Neural cell (in vitro differentiated cells): ENCODE results near the gene LFNG. TPM values are rescaled to one million over a fixed set of nuclear protein-coding genes. Genes with fewer than 3 reads are reported as not detected.

Source experiments
- H2AFZ ChIP-seq: fragments of 200-600, 300-800 bp; sonication (generic), shearing (Covaris generic); 2 replicates; pipeline ENCODE4 v1.6.0; 2014; ENCODE audit warnings: low read depth, mild to moderate bottlenecking, antibody characterized with exemption, low read length, moderate library complexity
- H3F3A ChIP-seq: fragments of 200-600 bp; shearing (Covaris generic); 2 replicates; pipeline ENCODE4 v1.6.1; 2016; ENCODE audit warnings: mild to moderate bottlenecking, moderate library complexity, mixed read lengths, antibody characterized with exemption, low read length; ENCODE audit not compliant: insufficient read depth, poor library complexity, severe bottlenecking
- H3K27ac ChIP-seq: fragments of 200-600, 300-800 bp; sonication (generic), shearing (Covaris generic); 2 replicates; pipeline ENCODE4 v1.5.1; 2014; ENCODE audit warnings: mild to moderate bottlenecking, low read length, moderate library complexity
- H3K27me3 ChIP-seq: fragments of 300-800, 200-600 bp; sonication (generic), shearing (Covaris generic); 2 replicates; pipeline ENCODE4 v1.6.0; 2014; ENCODE audit warnings: mild to moderate bottlenecking, low read depth, low read length, moderate library complexity; ENCODE audit not compliant: insufficient read depth
- H3K36me3 ChIP-seq: fragments of 300-800, 200-600 bp; sonication (generic), shearing (Covaris generic); 2 replicates; pipeline ENCODE4 v1.5.1; 2014; ENCODE audit warnings: mild to moderate bottlenecking, antibody characterized with exemption, low read length, moderate library complexity; ENCODE audit not compliant: insufficient read depth
- H3K4me2 ChIP-seq: fragments of 300-800, 200-600 bp; sonication (generic), shearing (Covaris generic); 2 replicates; pipeline ENCODE4 v1.6.0; 2014; ENCODE audit warnings: mild to moderate bottlenecking, low read length
- H3K4me3 ChIP-seq: fragments of 300-800, 200-600 bp; sonication (generic), shearing (Covaris generic); 2 replicates; pipeline ENCODE4 v1.5.1; 2014; ENCODE audit warnings: mild to moderate bottlenecking, low read length, moderate library complexity
- H3K79me2 ChIP-seq: fragments of 200-600 bp; shearing (Covaris generic); replicated peaks from 2 replicates; pipeline ENCODE4 v1.6.0; 2014; ENCODE audit warnings: mild to moderate bottlenecking, low read length, moderate library complexity; ENCODE audit not compliant: insufficient read depth
- H3K9ac ChIP-seq: fragments of 300-800, 200-600 bp; sonication (generic), shearing (Covaris generic); 2 replicates; pipeline ENCODE4 v1.6.1; 2016; ENCODE audit warnings: mild to moderate bottlenecking, low read length, mixed read lengths
- H3K9me2 ChIP-seq: fragments of 200-600 bp; shearing (Covaris generic); 2 replicates; pipeline ENCODE4 v1.6.1; 2016; ENCODE audit warnings: mild to moderate bottlenecking, low read length, mixed read lengths; ENCODE audit not compliant: insufficient read depth
- H3K9me3 ChIP-seq: fragments of 200-600, 300-800 bp; sonication (generic), shearing (Covaris generic); 2 replicates; pipeline ENCODE4 v1.6.1; 2016; ENCODE audit warnings: mild to moderate bottlenecking, mixed run types, low read length, moderate library complexity, mixed read lengths
- H4K20me1 ChIP-seq: fragments of 200-600 bp; shearing (Covaris generic); 2 replicates; pipeline ENCODE4 v1.6.1; 2016; ENCODE audit warnings: mild to moderate bottlenecking, mixed run types; ENCODE audit not compliant: insufficient read depth
- CTCF ChIP-seq: fragments of 450-650 bp; IDR thresholded peaks from 2 replicates; pipeline ENCODE4 v1.5.1; 2014; ENCODE audit warnings: antibody characterized with exemption, mild to moderate bottlenecking, moderate library complexity; ENCODE audit not compliant: poor library complexity, severe bottlenecking
- EP300 ChIP-seq: fragments of 450-650 bp; conservative IDR thresholded peaks from 2 replicates; pipeline ENCODE4 v1.6.1; 2014; ENCODE audit warnings: antibody characterized with exemption, mild to moderate bottlenecking, moderate library complexity; ENCODE audit not compliant: poor library complexity, severe bottlenecking
- EZH2 ChIP-seq: fragments of 200-600, 300-800 bp; shearing (Covaris generic), sonication (generic); IDR thresholded peaks from 2 replicates; pipeline ENCODE4 v1.6.1; 2014; ENCODE audit warnings: antibody characterized with exemption, low read length, borderline replicate concordance, mild to moderate bottlenecking; ENCODE audit not compliant: insufficient read depth, poor library complexity, severe bottlenecking
- MXI1 ChIP-seq: fragments of 450-650 bp; conservative IDR thresholded peaks from 2 replicates; pipeline ENCODE4 v1.6.1; 2014; ENCODE audit warnings: antibody characterized with exemption, mild to moderate bottlenecking; ENCODE audit not compliant: poor library complexity, severe bottlenecking
- POLR2AphosphoS5 ChIP-seq: IDR thresholded peaks from 2 replicates; pipeline ENCODE4 v1.6.1; 2012
- RAD21 ChIP-seq: fragments of 450-650 bp; conservative IDR thresholded peaks from 2 replicates; pipeline ENCODE4 v1.6.1; 2014; ENCODE audit warnings: antibody characterized with exemption, mild to moderate bottlenecking, moderate library complexity
- REST ChIP-seq: IDR thresholded peaks from 2 replicates; pipeline ENCODE4 v1.6.1; 2012; ENCODE audit warnings: borderline replicate concordance
- SMC3 ChIP-seq: fragments of 450-650 bp; conservative IDR thresholded peaks from 2 replicates; pipeline ENCODE4 v1.6.1; 2014; ENCODE audit warnings: antibody characterized with exemption, mild to moderate bottlenecking, moderate library complexity; ENCODE audit not compliant: poor library complexity
- TAF1 ChIP-seq: IDR thresholded peaks from 2 replicates; pipeline ENCODE4 v1.6.1; 2012; ENCODE audit warnings: low read depth
- polyA plus RNA-seq: library from polyadenylated mRNA; depleted of rRNA; stranded (reverse); fragments of >200 nt; gene quantifications from 2 replicates; pipeline ENCODE4 v1.2.3, GENCODE V29; 2014

The LFNG gene
- polyA plus RNA-seq, 1 donor from 2014 or later, result 0.30 TPM

GRCh38 chr7:2575046-2575732 lies 55.6 kb downstream of the LFNG start:
- no peaks in the 10 kb centered on the region for H4K20me1 ChIP-seq
- H3K27ac ChIP-seq, result no peak overlapping the region
- no peak overlapping the region for H3K4me2 ChIP-seq
- no peaks in the 10 kb centered on the region for H3K79me2 ChIP-seq
- no peak overlapping the region for H3K4me3 ChIP-seq
- H3F3A ChIP-seq, result no peaks in the 10 kb centered on the region
- TF ChIP-seq TAF1 (no peak), REST (no peak)
- peaks cover 6% of the 10 kb centered on the region for H3K36me3 ChIP-seq
- no peak overlapping the region for H3K9ac ChIP-seq
- H2AFZ ChIP-seq, result no peak overlapping the region
- H3K9me2 ChIP-seq, result no peaks in the 10 kb centered on the region
- H3K9me3 ChIP-seq, result no peaks in the 10 kb centered on the region
- H3K27me3 ChIP-seq, result no peaks in the 10 kb centered on the region

- Histone ChIP-seq H4K20me1 (no peaks in the 10 kb centered on the region), H3K79me2 (no peaks in the 10 kb centered on the region), H3K4me2 (no peak overlapping the region), H2AFZ (no peak overlapping the region), H3K9me2 (no peaks in the 10 kb centered on the region), H3K9ac (no peak overlapping the region), H3K4me3 (no peak overlapping the region), H3K27me3 (no peaks in the 10 kb centered on the region), H3K27ac (no peak overlapping the region), H3K9me3 (no peaks in the 10 kb centered on the region), H3F3A (no peaks in the 10 kb centered on the region), H3K36me3 (peaks cover 6% of the 10 kb centered on the region)
- TF ChIP-seq SMC3 (no peak), EP300 (no peak), POLR2AphosphoS5 (no peak), EZH2 (no peak), MXI1 (no peak), RAD21 (no peak), TAF1 (no peak), CTCF (no peak), REST (no peak)
These were observed 56.3 kb downstream of the LFNG start for GRCh38 chr7:2575733-2576340.
